Measurements from ENCODE around the gene FBN3.

GRCh38 chr19:8020681-8021080 lies 128.7 kb downstream of the FBN3 start:
- TF ChIP-seq POLR2AphosphoS5 (IDR thresholded peaks at IDR 0.05; ENCODE audit: borderline replicate concordance, low read depth, low read length) (no peak), EZH2 (IDR thresholded peaks at IDR 0.05) (no peak), FOXP2 (optimal IDR thresholded peaks at IDR 0.05; ENCODE audit: control extremely low read depth, extremely low read length, insufficient read depth) (no peak)
